ENCODE measurements around the gene TRANK1. TPM values are rescaled to one million over a fixed set of nuclear protein-coding genes. Genes with fewer than 3 reads are reported as not detected.

TRANK1 gene
- total RNA-seq, 1 donor from 2014 or later = 0.53 TPM

GRCh38 chr3:36832406-36832805 lies 112.4 kb downstream of the TRANK1 start:
- DNase-seq (ENCODE audit: low read depth) (no peak), FAIRE-seq (no peak)
- H3K36me3 ChIP-seq (ENCODE audit: control insufficient read depth, insufficient read depth, low read length) = no peaks in the 10 kb centered on the region
- no peaks in the 10 kb centered on the region for H3K27me3 ChIP-seq (ENCODE audit: control insufficient read depth, insufficient read depth, low read length)
- TF ChIP-seq CTCF (IDR thresholded peaks at IDR 0.05; ENCODE audit: insufficient read depth, low read length, severe bottlenecking) = no peak
- no peak overlapping the region for H3K4me3 ChIP-seq (ENCODE audit: low read depth, low read length)

GRCh38 chr3:36827133-36827532 lies 117.7 kb downstream of the TRANK1 start:
- FAIRE-seq = no peak
- Histone ChIP-seq H3K4me3 (ENCODE audit: low read depth, low read length) (no peak overlapping the region), H3K36me3 (ENCODE audit: control insufficient read depth, insufficient read depth, low read length) (no peaks in the 10 kb centered on the region), H3K27me3 (ENCODE audit: control insufficient read depth, insufficient read depth, low read length) (no peaks in the 10 kb centered on the region)
- TF ChIP-seq CTCF (IDR thresholded peaks at IDR 0.05; ENCODE audit: insufficient read depth, low read length, severe bottlenecking) = no peak
- DNase-seq (ENCODE audit: low read depth) = no peak

- no peaks in the 10 kb centered on the region for H3K27me3 ChIP-seq (ENCODE audit: control insufficient read depth, insufficient read depth, low read length)
- DNase-seq (ENCODE audit: low read depth) = no peak
- no peak for TF ChIP-seq CTCF (IDR thresholded peaks at IDR 0.05; ENCODE audit: insufficient read depth, low read length, severe bottlenecking)
- H3K4me3 ChIP-seq (ENCODE audit: low read depth, low read length) = no peak overlapping the region
- peak; percentile 85 for FAIRE-seq
- H3K36me3 ChIP-seq (ENCODE audit: control insufficient read depth, insufficient read depth, low read length) = no peaks in the 10 kb centered on the region
Measured at GRCh38 chr3:36826240-36826639, 118.6 kb downstream of the TRANK1 start.

- Histone ChIP-seq H3K4me3 (ENCODE audit: low read depth, low read length) (no peak overlapping the region), H3K36me3 (ENCODE audit: control insufficient read depth, insufficient read depth, low read length) (no peaks in the 10 kb centered on the region), H3K27me3 (ENCODE audit: control insufficient read depth, insufficient read depth, low read length) (no peaks in the 10 kb centered on the region)
- TF ChIP-seq CTCF (IDR thresholded peaks at IDR 0.05; ENCODE audit: insufficient read depth, low read length, severe bottlenecking) = no peak
- DNase-seq (ENCODE audit: low read depth) (no peak), FAIRE-seq (peak; percentile 28)
Measured at GRCh38 chr3:36824443-36824842, 120.4 kb downstream of the TRANK1 start.

- no peaks in the 10 kb centered on the region for H3K27me3 ChIP-seq (ENCODE audit: control insufficient read depth, insufficient read depth, low read length)
- FAIRE-seq = peak; percentile 89
- no peak for TF ChIP-seq CTCF (IDR thresholded peaks at IDR 0.05; ENCODE audit: insufficient read depth, low read length, severe bottlenecking)
- no peaks in the 10 kb centered on the region for H3K36me3 ChIP-seq (ENCODE audit: control insufficient read depth, insufficient read depth, low read length)
- H3K4me3 ChIP-seq (ENCODE audit: low read depth, low read length) = no peak overlapping the region
- DNase-seq (ENCODE audit: low read depth) = no peak
Measured at GRCh38 chr3:36823806-36824205, 121.0 kb downstream of the TRANK1 start.

- Histone ChIP-seq H3K4me3 (ENCODE audit: low read depth, low read length) (no peak overlapping the region), H3K27me3 (ENCODE audit: control insufficient read depth, insufficient read depth, low read length) (peaks cover 4% of the 10 kb centered on the region), H3K36me3 (ENCODE audit: control insufficient read depth, insufficient read depth, low read length) (no peaks in the 10 kb centered on the region)
- FAIRE-seq (no peak), DNase-seq (ENCODE audit: low read depth) (no peak)
- TF ChIP-seq CTCF (IDR thresholded peaks at IDR 0.05; ENCODE audit: insufficient read depth, low read length, severe bottlenecking) = no peak
Measured at GRCh38 chr3:36820083-36820482, 124.8 kb downstream of the TRANK1 start.

Measured in bronchial epithelial cell (primary cell).